Left kidney (tissue), 2 donors: Measurements from ENCODE around the gene FOXP1. TPM values are rescaled to one million over a fixed set of nuclear protein-coding genes. Genes with fewer than 3 reads are reported as not detected.

Source experiments
- DNase-seq: peaks from one replicate; pipeline ENCODE4 v3.0.0-alpha.2; 2013
- polyA plus RNA-seq: library from polyadenylated mRNA; unstranded; fragments of 120-200 nt; gene quantifications from one replicate; pipeline ENCODE4 v1.2.1, GENCODE V29; 2013; ENCODE audit not compliant: insufficient read length

Gene FOXP1
- polyA plus RNA-seq, 1 donor: 46.7 TPM

DNA sequence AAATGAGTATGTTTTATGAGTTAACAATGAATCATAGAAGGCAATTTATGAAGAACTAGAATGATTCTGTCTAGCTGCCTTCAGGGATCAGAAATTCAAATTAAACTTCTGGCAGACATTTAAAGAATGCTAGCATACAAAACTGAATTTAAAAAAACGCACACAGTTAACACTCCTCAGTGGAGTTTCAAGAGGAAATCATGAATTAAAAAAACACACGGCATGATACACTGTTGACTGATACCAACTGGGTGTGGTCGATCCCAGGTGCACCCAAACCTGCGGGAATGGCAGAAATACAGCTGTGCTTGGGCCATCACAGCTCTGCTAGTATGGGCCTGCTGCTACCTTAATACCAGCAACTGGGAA is 526.0 kb downstream of the FOXP1 start:
- DNase-seq: no peak

DNA sequence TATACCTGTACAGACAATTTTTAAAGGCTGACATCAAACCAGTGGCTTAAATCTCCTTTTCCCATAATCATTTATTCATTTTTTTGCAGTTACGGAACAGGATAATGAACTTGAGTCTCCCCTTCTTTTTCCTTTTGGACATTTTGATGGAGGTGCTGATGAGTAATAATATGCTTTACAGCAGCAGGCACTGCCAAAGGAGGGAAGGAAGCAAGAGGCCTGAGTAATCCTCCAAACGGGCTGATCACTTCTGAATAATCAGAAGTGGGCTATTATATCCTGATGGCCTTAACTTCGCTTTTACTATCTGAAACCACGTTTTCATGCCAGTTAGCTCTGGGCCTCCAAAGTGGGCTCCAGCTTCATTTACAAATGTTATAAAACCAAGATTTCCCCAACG is 527.2 kb downstream of the FOXP1 start:
- DNase-seq: no peak

DNA sequence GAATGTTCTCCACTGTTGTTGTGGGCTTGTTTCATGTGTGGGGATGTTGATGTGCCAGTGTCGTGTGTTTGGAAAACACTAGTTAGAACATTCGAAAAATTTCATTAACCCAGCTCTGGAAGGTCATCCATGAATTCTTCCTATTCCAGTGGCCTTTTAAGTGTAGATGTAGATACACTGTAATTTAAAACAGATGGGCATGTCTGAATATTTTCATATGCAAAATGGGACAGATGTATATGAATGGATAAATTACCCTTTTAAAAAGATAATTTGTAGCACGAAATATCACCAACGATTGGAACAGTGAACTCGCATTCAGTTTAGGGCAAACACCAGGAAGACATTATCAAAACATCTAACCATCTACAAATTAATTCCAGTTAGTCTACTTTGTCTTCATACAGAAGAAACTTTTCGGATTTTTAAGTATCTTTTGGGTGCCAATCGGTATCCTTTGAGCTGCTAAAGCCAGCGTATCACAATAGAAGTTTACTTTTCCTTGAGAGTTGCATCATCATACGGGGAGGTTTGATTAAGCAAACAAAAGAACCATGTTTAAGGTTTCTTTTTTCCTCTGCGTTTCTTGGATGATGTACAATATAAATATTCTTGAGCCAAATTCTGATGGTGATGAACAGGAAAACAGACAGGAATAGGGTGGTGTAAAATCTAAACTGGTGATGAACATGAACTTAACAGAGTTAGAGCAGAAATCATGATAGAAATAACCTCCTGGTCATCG is 528.1 kb downstream of the FOXP1 start:
- no peak for DNase-seq

DNA sequence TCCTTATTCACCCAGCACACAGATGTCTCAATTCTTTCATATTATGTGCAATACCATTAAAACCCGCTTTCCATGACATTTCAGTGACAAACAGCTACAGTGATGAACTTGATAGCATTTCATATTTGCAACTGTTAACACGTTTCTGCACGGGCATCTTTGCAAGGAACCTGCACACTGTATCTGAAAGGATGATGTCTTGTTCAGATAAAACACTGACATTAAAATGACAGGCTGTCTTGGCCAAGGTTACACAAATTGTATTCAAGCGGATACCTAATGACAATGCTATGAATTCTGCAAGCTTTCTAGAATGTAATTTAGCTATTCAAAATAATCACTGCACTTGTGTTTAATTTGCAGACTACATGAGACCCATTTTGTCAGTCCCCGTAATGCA is 529.2 kb downstream of the FOXP1 start:
- DNase-seq: no peak

DNA sequence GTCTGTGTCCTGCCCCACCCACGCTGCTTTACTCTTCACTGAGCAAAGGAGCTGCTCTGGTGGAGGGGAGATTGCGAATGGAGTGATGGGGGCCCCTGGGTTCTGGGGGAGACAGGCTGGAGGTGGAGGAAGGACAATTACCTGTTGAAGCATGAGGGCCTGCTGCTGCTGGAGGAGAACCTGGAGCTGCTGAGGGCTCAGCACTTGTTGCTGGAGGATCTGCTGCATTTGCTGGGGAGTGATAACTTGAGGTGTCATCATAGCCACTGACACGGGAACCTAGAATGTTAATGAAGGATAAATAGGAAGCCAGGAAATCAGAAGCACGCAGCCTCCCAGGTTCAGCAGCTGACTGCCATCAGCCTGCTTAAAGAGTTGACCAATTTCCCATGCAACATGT is 530.0 kb downstream of the FOXP1 start:
- no peak for DNase-seq

DNA sequence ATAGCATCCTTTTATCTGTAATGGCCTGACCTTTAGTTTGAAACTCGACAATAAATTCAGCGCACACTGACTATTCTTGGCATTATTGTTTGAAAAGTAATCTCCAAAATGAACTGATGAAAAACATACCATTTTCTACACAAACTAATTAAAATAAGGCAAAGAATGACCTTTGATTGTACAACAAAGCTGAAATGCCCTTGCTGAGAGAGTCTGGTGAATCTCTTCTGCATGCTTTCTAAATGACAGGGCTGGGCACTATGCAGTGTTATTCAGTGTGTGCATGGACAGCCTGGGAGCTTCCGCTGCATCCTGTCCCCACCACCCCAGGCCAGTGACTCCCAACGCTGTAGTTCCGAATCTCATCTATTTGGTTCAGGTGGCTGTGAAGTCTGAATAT is 530.8 kb downstream of the FOXP1 start:
- no peak for DNase-seq

DNA sequence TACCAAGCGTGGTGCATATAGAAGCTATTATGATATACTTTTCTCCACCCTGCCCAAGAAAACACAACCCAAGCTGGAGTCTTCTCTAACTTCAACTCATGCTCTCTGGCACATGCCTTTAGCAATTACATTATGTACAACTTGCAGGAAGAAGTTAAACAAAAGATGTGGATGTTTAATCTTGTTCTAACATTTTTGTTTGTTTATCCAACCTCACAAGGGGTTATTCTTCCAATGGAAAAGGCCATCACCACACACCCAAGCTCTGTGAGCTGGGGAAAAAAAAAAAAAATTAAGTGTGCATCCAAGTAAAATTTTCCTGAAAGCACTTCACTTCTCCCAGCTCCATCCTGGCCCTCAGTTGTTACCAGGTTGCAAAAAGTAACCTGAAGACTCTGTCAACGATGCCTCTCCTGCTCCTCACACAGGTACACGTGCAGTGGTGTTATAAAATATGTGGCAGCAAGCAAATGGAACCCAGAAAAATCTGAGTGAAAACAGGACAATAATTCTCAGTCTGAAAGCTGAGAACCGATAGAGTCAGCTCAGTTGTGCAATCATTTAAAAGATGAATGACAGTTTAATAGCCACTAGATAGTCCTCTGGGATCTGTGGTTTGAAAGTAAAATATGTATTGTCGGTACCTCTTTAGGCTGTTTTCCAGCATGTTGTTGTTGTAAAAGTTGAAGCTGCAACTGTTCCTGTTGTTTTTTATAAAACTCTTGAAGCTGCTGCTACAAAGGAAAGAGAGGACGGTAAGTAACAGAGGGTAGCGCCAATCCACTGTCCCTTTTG is 531.4 kb downstream of the FOXP1 start:
- no peak for DNase-seq

DNA sequence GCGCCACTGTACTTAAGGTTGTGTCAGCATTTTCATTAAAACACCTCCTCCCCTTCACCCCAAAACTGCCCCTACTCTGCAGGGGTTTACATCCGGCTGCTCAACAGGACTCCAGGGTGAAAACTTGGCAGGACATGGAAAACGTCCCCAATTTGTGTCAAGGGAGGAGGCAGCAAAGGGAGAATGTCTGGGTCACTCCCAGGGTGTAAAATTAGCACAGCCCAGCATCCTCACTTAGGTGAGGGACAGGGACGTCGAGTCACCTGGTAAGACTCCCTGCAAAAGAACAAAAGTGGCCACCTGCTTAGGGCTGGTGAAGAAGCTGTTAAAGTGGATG is 532.3 kb downstream of the FOXP1 start:
- no peak for DNase-seq

DNA sequence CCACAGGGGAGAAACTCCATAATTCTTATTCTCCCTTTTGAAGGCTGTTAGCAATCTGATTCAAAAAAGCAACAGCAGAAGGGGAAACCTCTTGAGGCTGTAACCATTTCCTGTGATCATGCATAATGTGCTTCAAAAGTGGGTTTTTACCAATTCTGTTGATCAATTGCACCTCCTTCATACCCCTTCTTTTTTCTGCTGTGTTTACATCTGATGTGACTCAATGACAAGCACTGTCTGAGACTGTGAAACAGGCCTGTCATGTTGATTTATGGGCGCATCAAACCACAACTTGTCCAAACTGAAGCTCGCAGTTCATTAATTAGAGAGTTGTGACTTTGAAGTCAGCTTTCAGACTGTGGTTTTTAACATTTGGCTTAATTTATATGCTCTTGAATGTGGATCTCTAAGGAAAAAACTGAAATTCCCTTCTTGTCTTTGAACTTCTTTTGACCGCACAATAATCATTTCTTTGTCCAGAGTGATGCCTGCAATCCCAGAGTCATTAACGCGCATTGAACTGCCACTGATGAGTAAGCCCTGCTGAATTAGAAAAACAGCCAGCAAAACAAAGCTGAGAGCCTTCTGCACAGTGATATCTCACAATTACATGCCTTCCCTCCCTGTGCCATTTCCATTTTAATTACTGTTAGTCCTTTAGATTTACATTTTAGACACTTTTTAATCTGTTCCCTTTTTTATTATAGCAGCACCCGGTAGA is 532.8 kb downstream of the FOXP1 start:
- DNase-seq: no peak

DNA sequence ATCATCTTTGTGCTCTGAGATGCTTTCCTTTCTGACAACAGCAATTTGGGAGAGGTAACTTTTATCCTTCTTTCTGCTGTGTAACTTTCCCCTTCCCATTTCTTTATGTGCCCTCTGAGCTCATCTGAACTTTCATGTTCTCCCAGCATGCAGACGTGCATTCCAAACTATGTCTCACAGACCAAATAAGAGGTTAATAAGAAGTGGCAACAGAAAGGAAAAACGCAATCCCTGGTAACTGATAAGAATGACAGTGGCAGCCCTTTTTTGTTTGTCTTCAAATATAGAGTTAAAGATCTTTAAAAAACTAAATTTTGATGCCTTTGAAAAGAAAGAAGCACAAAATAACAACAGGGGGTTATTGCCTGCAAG is 533.4 kb downstream of the FOXP1 start:
- DNase-seq: no peak

DNA sequence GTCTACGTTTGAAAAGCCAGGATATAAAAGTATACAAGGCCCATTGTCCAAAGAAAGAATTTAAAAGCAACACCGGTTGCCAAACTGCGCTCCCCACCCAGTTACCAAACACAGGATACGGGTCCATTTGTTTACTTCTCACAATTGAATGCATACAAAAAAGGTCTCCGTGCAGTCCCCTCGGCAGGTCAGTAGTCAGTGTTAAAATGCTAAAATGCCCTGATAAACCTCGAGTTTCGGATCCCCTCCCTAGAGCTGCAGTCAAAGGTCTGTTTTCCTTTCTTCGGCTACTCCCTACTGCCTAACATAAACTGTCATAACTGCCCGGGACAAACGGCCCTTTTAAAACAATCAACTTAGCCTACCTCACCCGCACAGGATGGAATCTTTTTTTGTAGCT is 534.6 kb downstream of the FOXP1 start:
- DNase-seq: no peak

DNA sequence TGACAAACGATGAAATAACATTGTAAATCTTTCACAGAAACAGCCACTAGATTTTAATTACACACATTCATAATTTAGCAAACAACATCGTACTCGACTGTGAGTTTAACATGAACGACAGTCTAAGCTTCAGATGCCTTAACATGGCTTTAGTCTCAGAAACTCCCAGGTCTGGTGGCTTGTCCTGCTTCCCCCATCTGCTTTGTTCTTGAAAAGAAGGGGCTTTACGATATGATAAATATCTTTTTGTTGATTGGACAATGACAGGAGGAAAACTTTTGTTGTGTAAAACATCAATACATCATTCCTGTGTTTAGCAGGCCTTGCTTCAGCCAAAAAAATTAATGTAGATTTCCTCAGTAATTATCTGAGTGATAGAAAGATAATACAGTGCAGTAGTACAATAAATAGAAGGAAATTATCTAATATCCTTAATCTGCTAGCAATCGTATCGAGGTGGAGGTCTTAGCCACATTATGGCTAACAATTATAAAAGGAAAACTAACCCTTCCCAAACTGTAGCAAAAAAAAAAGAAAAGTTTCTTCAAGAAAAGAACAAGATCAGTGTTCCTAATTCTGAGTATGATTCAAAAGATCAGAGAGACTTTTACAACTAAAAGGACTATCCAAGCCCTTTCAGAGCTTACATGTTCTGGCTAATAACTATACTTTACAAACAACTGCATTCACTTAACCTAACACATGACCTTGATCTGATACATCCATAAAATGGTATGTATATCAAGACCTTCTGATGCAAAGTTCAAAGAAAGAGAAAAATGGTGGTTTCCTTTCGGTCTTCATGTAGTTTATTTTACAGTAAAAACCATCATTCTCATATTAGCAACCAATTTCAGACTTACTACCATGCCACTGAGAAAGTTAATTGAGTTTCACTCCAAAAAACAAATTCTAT is 535.7 kb downstream of the FOXP1 start:
- DNase-seq: no peak

DNA sequence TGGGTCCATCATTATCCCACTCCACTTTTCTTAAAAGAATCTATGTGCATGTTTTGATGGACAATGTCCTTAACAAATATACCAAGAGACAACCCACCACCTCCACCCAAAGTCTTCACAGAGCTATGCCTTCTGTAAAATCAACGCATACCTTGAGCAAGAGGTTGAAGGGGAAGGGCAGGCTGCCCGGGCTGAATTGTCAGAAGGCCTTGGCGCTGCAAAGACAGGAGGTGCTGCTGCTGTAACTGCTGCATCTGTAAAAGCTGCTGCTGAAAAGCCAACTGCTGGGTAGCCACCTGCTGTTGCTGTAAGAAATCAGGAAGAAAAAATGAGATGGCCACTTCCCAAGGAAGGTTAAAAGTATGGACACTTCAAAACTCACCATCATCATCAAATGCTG is 536.7 kb downstream of the FOXP1 start:
- no peak for DNase-seq

DNA sequence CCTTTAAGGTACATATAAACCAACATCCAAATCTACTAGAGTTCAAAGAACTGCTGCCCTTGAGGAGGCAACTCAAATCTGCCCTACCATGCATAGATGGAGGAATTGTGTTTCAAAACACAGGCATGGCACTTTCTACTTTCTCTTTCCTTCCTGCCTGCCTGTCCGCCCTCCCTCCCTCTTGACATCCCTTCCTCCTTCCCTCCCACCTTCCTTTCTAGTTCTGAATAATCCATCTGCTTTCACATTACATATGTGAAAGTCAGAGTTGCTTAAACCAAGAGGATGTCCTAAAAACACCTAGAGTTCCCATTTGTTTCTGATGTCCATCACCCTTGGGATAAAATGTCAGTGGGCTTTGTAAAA is 537.6 kb downstream of the FOXP1 start:
- no peak for DNase-seq

DNA sequence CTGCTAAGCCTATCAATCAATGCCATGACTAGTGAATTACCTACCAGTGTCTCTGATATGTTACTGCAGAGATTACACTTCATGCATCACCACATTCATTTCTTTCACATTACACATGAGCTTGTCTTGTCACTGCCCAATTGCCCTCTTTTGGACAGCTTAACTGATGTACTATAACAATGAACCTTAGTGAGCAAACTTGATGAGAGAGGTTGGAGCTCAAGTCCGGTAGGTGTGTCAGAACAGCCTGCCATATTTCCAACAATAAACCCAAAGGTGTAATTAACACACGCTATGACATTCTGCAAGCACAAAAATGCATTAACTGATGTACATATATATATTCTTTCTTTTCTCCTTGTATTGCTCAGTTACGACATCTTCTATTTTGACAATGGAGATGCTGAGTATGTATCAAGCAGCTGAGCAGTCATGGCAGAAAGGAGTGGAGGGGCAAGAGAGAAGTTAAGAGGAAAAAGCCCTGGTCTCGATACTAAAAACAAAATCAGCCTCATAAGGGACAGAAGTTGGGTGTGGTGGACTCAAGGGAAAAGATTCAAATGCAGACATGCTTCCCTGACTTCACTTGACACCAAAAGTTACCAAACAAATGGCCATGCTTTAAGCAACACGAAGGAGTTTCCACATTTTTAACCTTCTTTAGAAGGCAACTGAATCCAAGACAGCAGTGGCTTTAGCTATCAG is 538.2 kb downstream of the FOXP1 start:
- DNase-seq: no peak

DNA sequence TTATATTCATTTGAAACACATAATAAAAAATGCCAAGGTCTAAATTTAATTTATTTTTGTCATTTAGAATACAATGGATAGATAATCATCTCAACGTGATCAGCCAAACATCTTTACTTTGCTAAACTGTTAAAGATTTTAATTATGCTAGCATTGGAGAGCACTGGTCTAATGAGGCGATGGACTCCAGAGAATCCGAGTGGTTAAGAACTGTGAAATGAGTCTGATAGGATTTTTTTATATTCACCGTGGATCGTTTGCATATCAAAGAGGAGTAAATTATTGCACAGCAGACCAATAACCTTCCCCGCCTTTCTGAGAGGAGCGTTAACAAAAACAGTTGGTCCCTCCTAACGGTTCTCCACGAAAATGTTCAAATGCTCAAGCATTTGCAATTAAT is 540.8 kb downstream of the FOXP1 start:
- no peak for DNase-seq

DNA sequence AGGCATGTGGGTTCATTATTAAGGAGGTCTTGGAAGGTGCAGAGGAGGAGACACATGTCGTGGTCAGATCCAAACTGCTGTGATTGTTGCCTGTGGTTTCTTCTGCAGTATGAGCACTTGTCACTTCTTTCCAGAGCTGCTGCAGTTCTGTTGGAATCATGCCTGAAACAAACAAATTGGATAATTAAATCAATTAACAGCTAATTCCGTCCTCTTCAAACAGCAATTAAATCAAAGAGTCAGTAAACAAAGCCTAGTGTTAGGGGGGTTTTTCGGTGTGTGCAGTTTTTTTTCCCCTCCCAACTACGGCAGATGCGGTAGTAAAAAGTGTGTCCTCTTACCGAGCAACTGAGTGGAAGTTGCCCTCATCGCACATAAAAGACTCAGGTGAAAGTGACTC is 542.2 kb downstream of the FOXP1 start:
- DNase-seq: no peak

DNA sequence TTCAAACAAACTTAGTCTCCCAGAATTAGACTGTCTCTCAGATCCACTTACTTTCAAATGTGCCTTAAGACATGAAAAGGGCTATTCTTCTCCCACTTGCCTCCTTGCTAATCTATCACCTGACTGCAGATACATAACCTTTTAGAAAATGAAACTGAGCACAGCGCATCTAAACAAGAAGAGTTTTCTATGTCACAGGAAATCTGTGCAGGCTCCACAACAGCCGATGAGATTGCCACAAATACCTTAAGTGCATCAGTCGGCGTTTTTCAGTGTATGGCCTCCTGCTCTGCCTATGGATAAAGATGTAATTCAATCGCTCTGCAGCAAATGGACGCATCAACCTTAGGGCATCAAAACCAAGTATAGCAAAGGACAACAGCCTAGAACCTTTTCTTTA is 544.2 kb downstream of the FOXP1 start:
- no peak for DNase-seq

DNA sequence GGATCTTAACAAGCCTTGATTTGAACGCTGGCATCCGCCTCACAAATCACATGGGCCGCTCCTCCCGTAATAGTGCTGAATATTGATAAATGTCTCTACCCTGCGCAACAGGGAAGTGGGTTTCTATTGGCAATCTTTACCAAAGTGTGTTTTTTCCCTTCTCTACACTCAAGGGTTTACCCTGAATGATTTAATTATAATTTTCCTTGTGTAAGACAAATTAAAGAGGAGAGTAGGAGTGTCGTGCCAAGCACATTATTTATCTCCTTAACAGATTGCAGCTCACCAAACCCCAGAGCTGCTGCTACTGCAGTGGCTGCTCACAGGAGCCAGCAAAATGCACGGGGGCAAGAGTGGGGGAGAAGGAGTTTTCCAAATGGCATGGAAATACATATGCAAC is 545.8 kb downstream of the FOXP1 start:
- DNase-seq: no peak

DNA sequence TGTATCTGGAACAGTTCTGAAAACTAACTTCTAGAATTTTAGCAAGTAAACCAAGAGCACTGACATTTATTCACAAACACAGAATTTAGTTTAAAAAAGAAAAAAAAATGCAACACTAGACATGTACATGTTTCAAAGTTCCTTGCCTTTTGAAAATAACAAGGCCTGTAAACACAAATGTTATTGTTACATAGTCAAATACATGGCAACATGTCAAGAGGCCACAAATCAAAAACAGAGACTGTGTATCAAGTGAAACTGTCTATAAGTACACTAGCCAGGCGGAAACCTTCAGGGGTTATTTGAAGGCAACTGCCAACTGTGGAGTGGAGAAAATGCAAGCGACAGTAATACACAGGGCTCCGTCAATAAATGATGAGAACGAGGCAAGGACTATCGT is 547.6 kb downstream of the FOXP1 start:
- DNase-seq: no peak

DNA sequence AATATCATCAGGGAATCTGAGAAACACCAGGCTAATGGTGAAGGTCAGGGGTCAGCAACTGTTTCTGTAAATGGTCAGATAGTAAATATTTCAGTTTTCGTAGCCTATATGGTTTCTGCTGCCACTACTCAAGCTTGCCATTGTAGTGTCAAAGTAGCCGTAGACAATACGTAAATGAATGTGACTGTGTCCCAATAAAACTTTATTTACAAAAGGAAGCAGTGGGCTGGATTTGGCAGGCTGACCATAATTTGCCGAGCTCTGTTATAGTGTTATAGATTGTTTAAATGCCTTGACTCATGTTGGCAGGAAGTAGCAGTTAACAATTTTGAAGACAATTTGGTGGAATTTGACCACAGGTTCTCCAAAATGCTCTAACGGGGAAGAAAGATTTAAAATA is 548.2 kb downstream of the FOXP1 start:
- no peak for DNase-seq

DNA sequence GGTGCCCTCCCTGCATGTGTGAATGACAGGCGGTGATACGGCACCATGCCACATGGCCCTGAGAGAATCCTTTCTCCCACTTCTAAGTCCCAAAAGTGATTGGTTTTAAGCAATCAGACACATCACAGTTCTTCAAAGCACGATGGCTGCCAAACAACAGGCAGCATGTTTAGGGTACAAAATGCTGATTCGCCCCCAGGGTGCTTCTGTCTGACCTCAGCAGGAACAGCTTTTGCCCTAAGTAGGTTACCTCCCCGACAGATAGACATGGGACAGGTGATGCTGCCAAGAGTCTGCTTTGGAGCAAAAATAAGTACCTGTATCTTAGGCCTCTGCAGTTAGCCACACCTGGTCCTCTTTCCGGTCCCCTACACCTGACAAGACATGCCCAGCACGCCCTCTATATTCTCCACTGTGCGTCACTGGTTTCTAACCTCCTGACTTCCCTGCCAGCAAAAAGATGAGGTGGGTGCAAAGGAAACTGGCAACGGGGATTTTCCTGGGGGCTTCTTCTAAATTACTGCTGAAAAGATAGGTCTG is 549.8 kb downstream of the FOXP1 start:
- no peak for DNase-seq
